HCT116 (cell line): ENCODE data around the gene ZBTB47. TPM values are rescaled to one million over a fixed set of nuclear protein-coding genes. Genes with fewer than 3 reads are reported as not detected.

Experiments
- ATAC-seq: fragments of 200-7000 bp; cut with Tn5 transposase; 2 replicates; pipeline ENCODE4 v1.9.1; 2020; ENCODE audit warnings: mild to moderate bottlenecking, moderate library complexity
- BruUV-seq: library from RNA; stranded (reverse); fragments of 400-500 nt; replicated peaks from 2 replicates; lab custom pipeline; 2021; lab: Mats Ljungman, UMichigan
- CTCF ChIA-PET: fragments of 300-600 bp; sonication (Branson Sonifier 250); formaldehyde crosslinking; loops from one replicate; lab custom pipeline; 2021; ENCODE audit warnings: antibody characterized with exemption; lab: Charles Lee
- POLR2A ChIA-PET: fragments of 300-600, 350-600 bp; sonication (Branson Sonifier 250); formaldehyde crosslinking; loops from one replicate; lab custom pipeline; 2021; ENCODE audit warnings: antibody characterized with exemption; lab: Charles Lee
- RAD21 ChIA-PET, 2 experiments: fragments of 300-600 bp; sonication (Branson Sonifier 250); formaldehyde crosslinking; loops; one replicate each; lab custom pipeline; 2023; ENCODE audit warnings: low total read pairs in 2 of 2; ENCODE audit not compliant: uncharacterized antibody in 2 of 2, unreplicated experiment in 2 of 2, low non-redundant PET in 1 of 2; lab: Charles Lee
- DNase-seq: peaks from one replicate; pipeline ENCODE4 v3.0.0-alpha.2; 2010; ENCODE audit warnings: low read depth, low spot score
- H2AFZ ChIP-seq: fragments of 200-600 bp; shearing (Covaris generic), sonication (generic); 2 replicates; pipeline ENCODE4 v1.6.1; 2017; ENCODE audit warnings: low read depth, mixed run types, mixed read lengths, antibody characterized with exemption, low read length; ENCODE audit not compliant: poor library complexity, severe bottlenecking
- H3K27ac ChIP-seq: 2 replicates; pipeline ENCODE4 v1.5.1; 2012; ENCODE audit warnings: low read depth, low read length
- H3K27me3 ChIP-seq: fragments of 200-600 bp; sonication (generic); 2 replicates; pipeline ENCODE4 v1.6.1; 2016; ENCODE audit warnings: mixed run types, low read length, mixed read lengths; ENCODE audit not compliant: insufficient read depth
- H3K36me3 ChIP-seq, 2 experiments: fragments of 200-500 bp in 1 of 2; fragments of 200-600 bp in 1 of 2; sonication (Bioruptor generic) in 1 of 2; sonication (generic) in 1 of 2; 2 replicates each; pipeline versions ENCODE4 v1.5.1 to v1.6.1; 2014 to 2016; ENCODE audit warnings: low read length in 2 of 2, inconsistent platforms in 1 of 2, mixed read lengths in 1 of 2, mixed run types in 1 of 2; ENCODE audit not compliant: insufficient read depth in 2 of 2, control insufficient read depth in 1 of 2
- H3K4me1 ChIP-seq, 2 experiments: fragments of 200-600 bp in 1 of 2; sonication (generic) in 1 of 2; 2 replicates each; pipeline versions ENCODE4 v1.5.1 to v1.6.1; 2012 to 2017; ENCODE audit warnings: low read length in 2 of 2, inconsistent platforms in 1 of 2, mild to moderate bottlenecking in 1 of 2, mixed read lengths in 1 of 2, mixed run types in 1 of 2, moderate library complexity in 1 of 2; ENCODE audit not compliant: insufficient read depth in 2 of 2, control insufficient read depth in 1 of 2
- H3K4me2 ChIP-seq: fragments of 200-600 bp; sonication (generic); 2 replicates; pipeline ENCODE4 v1.6.1; 2017; ENCODE audit warnings: mixed run types, low read length, mixed read lengths
- H3K4me3 ChIP-seq, 2 experiments: fragments of 200-600 bp in 1 of 2; sonication (generic) in 1 of 2; replicated peaks in 1 of 2; 2 replicates each; pipeline ENCODE4 v1.5.1; 2011 to 2016; ENCODE audit warnings: low read length in 2 of 2, control low read depth in 1 of 2, low read depth in 1 of 2, mild to moderate bottlenecking in 1 of 2, mixed read lengths in 1 of 2, mixed run types in 1 of 2
- H3K79me2 ChIP-seq: fragments of 200-600 bp; sonication (generic); 2 replicates; pipeline ENCODE4 v1.6.1; 2017; ENCODE audit warnings: mild to moderate bottlenecking, mixed run types, low read length, moderate library complexity, mixed read lengths; ENCODE audit not compliant: insufficient read depth
- H3K9ac ChIP-seq: fragments of 200-600 bp; sonication (generic); 2 replicates; pipeline ENCODE4 v1.6.1; 2016; ENCODE audit warnings: low read length, mixed read lengths
- H3K9me2 ChIP-seq: fragments of 200-600 bp; sonication (generic), shearing (Covaris generic); 2 replicates; pipeline ENCODE4 v1.6.1; 2017; ENCODE audit warnings: mixed run types, mild to moderate bottlenecking, moderate library complexity; ENCODE audit not compliant: insufficient read depth
- H3K9me3 ChIP-seq, 2 experiments: fragments of 200-500 bp in 1 of 2; fragments of 200-600 bp in 1 of 2; sonication (Bioruptor generic) in 1 of 2; sonication (generic) in 1 of 2; 2 replicates each; pipeline ENCODE4 v1.6.1; 2014 to 2017; ENCODE audit warnings: low read length in 2 of 2, mixed read lengths in 2 of 2, inconsistent platforms in 1 of 2, low read depth in 1 of 2, mild to moderate bottlenecking in 1 of 2, mixed run types in 1 of 2, moderate library complexity in 1 of 2; ENCODE audit not compliant: control insufficient read depth in 1 of 2, insufficient read depth in 1 of 2
- H4K20me1 ChIP-seq: fragments of 200-600 bp; sonication (generic), shearing (Covaris generic); 2 replicates; pipeline ENCODE4 v1.6.1; 2017; ENCODE audit warnings: mixed run types, mild to moderate bottlenecking, moderate library complexity; ENCODE audit not compliant: insufficient read depth
- ATF3 ChIP-seq: IDR thresholded peaks from 2 replicates; pipeline ENCODE4 v1.6.1; 2012
- CBX3 ChIP-seq: IDR thresholded peaks from 2 replicates; pipeline ENCODE4 v1.6.1; 2012; ENCODE audit warnings: low read depth
- CEBPB ChIP-seq: IDR thresholded peaks from 2 replicates; pipeline ENCODE4 v1.6.1; 2012; ENCODE audit warnings: low read depth
- EGR1 ChIP-seq: IDR thresholded peaks from 2 replicates; pipeline ENCODE4 v1.6.1; 2012; ENCODE audit warnings: low read depth
- ELF1 ChIP-seq: IDR thresholded peaks from 2 replicates; pipeline ENCODE4 v1.6.1; 2012; ENCODE audit warnings: low read depth, borderline replicate concordance
- EZH2 ChIP-seq: fragments of 200-600 bp; sonication (generic); IDR thresholded peaks from 2 replicates; pipeline ENCODE4 v1.6.1; 2017; ENCODE audit warnings: antibody characterized with exemption, mixed run types
- EZH2phosphoT487 ChIP-seq: fragments of 200-600 bp; IDR thresholded peaks from 2 replicates; pipeline ENCODE4 v1.6.1; 2018; ENCODE audit warnings: antibody characterized with exemption, borderline replicate concordance
- FOSL1 ChIP-seq: IDR thresholded peaks from 2 replicates; pipeline ENCODE4 v1.6.1; 2012; ENCODE audit warnings: low read depth
- MAX ChIP-seq: IDR thresholded peaks from 2 replicates; pipeline ENCODE4 v1.6.1; 2012
- POLR2A ChIP-seq: IDR thresholded peaks from 2 replicates; pipeline ENCODE4 v1.7.0; 2011; ENCODE audit warnings: borderline replicate concordance; ENCODE audit not compliant: insufficient read depth, insufficient read length; ENCODE audit errors: extremely low read depth
- RAD21 ChIP-seq: IDR thresholded peaks from 2 replicates; pipeline ENCODE4 v1.6.1; 2012; ENCODE audit warnings: low read depth, mild to moderate bottlenecking
- SIN3A ChIP-seq: IDR thresholded peaks from 2 replicates; pipeline ENCODE4 v1.6.1; 2012; ENCODE audit warnings: low read depth
- SP1 ChIP-seq: IDR thresholded peaks from 2 replicates; pipeline ENCODE4 v1.6.1; 2012; ENCODE audit warnings: low read depth
- SRF ChIP-seq: IDR thresholded peaks from 2 replicates; pipeline ENCODE4 v1.6.1; 2012; ENCODE audit warnings: low read depth
- ZNF274 ChIP-seq: fragments of 200-500 bp; sonication (Bioruptor generic); IDR thresholded peaks from 2 replicates; pipeline ENCODE4 v1.6.1; 2014; ENCODE audit warnings: mild to moderate bottlenecking, low read depth, low read length, inconsistent platforms
- intact Hi-C: fragments of 100-400 bp; cut with micrococcal nuclease; formaldehyde crosslinking; loops from 2 replicates; pipeline ENCODE4 v1.10.0; 2022
- total RNA-seq: library from RNA; stranded (reverse); gene quantifications from one replicate; pipeline ENCODE4 v1.2.1, GENCODE V29; 2021; ENCODE audit not compliant: unreplicated experiment
- TF ChIP-seq, protein P1 (sequence below): IDR thresholded peaks from 2 replicates; pipeline ENCODE4 v1.6.1; 2011; ENCODE audit warnings: mild to moderate bottlenecking, low read length, moderate library complexity; ENCODE audit not compliant: insufficient replicate concordance; ENCODE audit errors: extremely low read depth

Gene ZBTB47
- total RNA-seq, 1 experiment from 2014 or later: 6.3 TPM

- ATAC-seq: no peak
- no TSS peak for BruUV-seq
- no peak for DNase-seq
- CTCF ChIA-PET: no interaction called here
- no peak for TF ChIP-seq ATF3
- TF ChIP-seq CBX3: no peak
- no peak for TF ChIP-seq SRF
- no peak for TF ChIP-seq POLR2A
- no peak for TF ChIP-seq EZH2phosphoT487
- no peak for TF ChIP-seq CEBPB
- TF ChIP-seq FOSL1: no peak
- TF ChIP-seq ELF1: no peak
- no peak for TF ChIP-seq SP1
- TF ChIP-seq SIN3A: no peak
- no peak for TF ChIP-seq RAD21
- no peak for TF ChIP-seq EZH2
- no peak for TF ChIP-seq EGR1
- TF ChIP-seq, protein P1, sequence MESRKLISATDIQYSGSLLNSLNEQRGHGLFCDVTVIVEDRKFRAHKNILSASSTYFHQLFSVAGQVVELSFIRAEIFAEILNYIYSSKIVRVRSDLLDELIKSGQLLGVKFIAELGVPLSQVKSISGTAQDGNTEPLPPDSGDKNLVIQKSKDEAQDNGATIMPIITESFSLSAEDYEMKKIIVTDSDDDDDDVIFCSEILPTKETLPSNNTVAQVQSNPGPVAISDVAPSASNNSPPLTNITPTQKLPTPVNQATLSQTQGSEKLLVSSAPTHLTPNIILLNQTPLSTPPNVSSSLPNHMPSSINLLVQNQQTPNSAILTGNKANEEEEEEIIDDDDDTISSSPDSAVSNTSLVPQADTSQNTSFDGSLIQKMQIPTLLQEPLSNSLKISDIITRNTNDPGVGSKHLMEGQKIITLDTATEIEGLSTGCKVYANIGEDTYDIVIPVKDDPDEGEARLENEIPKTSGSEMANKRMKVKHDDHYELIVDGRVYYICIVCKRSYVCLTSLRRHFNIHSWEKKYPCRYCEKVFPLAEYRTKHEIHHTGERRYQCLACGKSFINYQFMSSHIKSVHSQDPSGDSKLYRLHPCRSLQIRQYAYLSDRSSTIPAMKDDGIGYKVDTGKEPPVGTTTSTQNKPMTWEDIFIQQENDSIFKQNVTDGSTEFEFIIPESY: no peak
- TF ChIP-seq MAX: no peak
- TF ChIP-seq ZNF274: no peak
- TF ChIP-seq, all 23 proteins: peak for 0
- Histone ChIP-seq H3K9me3 (no peaks in the 10 kb centered on the region), H3K4me2 (no peak overlapping the region), H3K9ac (no peak overlapping the region), H3K4me3 (no peak overlapping the region), H3K27me3 (peaks cover 5% of the 10 kb centered on the region; the same call in 1 of the 2 replicates), H3K4me1 (peaks cover 0 to 3% of the 10 kb centered on the region in 2 experiments; a peak in 1 of 4 replicates), H3K9me2 (no peaks in the 10 kb centered on the region), H3K79me2 (no peaks in the 10 kb centered on the region), H4K20me1 (no peaks in the 10 kb centered on the region), H3K36me3 (no peaks in the 10 kb centered on the region), H3K27ac (no peak overlapping the region), H2AFZ (no peak overlapping the region)
- ChIA-PET RAD21 (no interaction called here), POLR2A (no interaction called here)
- intact Hi-C loops: no loop called here
Measured at GRCh38 chr3:42696356-42697288, 43.1 kb downstream of the ZBTB47 start.
